CD14-positive monocyte (primary cell): ENCODE data around the gene CA10. TPM values are rescaled to one million over a fixed set of nuclear protein-coding genes. Genes with fewer than 3 reads are reported as not detected.

Experiments used
- DNase-seq, 3 donors: peaks; one replicate each; pipeline ENCODE4 v3.0.0-alpha.2; 2011 to 2022
- H2AFZ ChIP-seq: 2 replicates; pipeline ENCODE4 v1.6.0; 2012; ENCODE audit warnings: mild to moderate bottlenecking, low read depth, low read length, inconsistent platforms; ENCODE audit not compliant: insufficient read depth, poor library complexity, severe bottlenecking
- H3K27ac ChIP-seq, 2 donors: 1 replicate in 1 of 2; 2 replicates in 1 of 2; pipeline ENCODE4 v1.5.1; 2012 to 2013; ENCODE audit warnings: low read length in 2 of 2, control low read depth in 1 of 2, inconsistent platforms in 1 of 2, low read depth in 1 of 2, mild to moderate bottlenecking in 1 of 2
- H3K27me3 ChIP-seq, 2 donors: one replicate each; pipeline versions ENCODE4 v1.6.0 to v1.6.1; 2011 to 2013; ENCODE audit warnings: low read length in 2 of 2; ENCODE audit not compliant: control insufficient read depth in 2 of 2, insufficient read depth in 2 of 2
- H3K36me3 ChIP-seq, 2 donors: replicated peaks in 1 of 2; 1 replicate in 1 of 2; 2 replicates in 1 of 2; pipeline versions ENCODE4 v1.5.1 to v1.6.1; 2012 to 2013; ENCODE audit warnings: low read length in 2 of 2, control low read depth in 1 of 2, inconsistent platforms in 1 of 2, mild to moderate bottlenecking in 1 of 2; ENCODE audit not compliant: insufficient read depth in 2 of 2, control insufficient read depth in 1 of 2
- H3K4me1 ChIP-seq, 2 donors: 1 replicate in 1 of 2; 2 replicates in 1 of 2; pipeline versions ENCODE4 v1.5.1 to v1.6.1; 2012 to 2013; ENCODE audit warnings: low read length in 2 of 2, control low read depth in 1 of 2, inconsistent platforms in 1 of 2, mild to moderate bottlenecking in 1 of 2, moderate library complexity in 1 of 2; ENCODE audit not compliant: insufficient read depth in 2 of 2, control insufficient read depth in 1 of 2
- H3K4me2 ChIP-seq: replicated peaks from 2 replicates; pipeline ENCODE3; 2012; ENCODE audit warnings: low read length, moderate library complexity, mild to moderate bottlenecking; ENCODE audit not compliant: poor library complexity, severe bottlenecking; ENCODE audit errors: extremely low read depth
- H3K4me3 ChIP-seq, 3 experiments: fragments of 200-600 bp in 1 of 3; sonication (generic) in 1 of 3; replicated peaks in 1 of 3; 1 replicate in 2 of 3; 2 replicates in 1 of 3; pipeline ENCODE4 v1.5.1; 2011 to 2013; ENCODE audit warnings: low read length in 3 of 3, mild to moderate bottlenecking in 3 of 3, control low read depth in 2 of 3, low read depth in 2 of 3, inconsistent platforms in 1 of 3, moderate library complexity in 1 of 3
- H3K79me2 ChIP-seq: 2 replicates; pipeline ENCODE4 v1.6.0; 2012; ENCODE audit warnings: mild to moderate bottlenecking, control low read depth, inconsistent platforms, low read length, moderate library complexity; ENCODE audit not compliant: insufficient read depth
- H3K9ac ChIP-seq: 2 replicates; pipeline ENCODE4 v1.6.0; 2017; ENCODE audit warnings: low read length, mild to moderate bottlenecking; ENCODE audit not compliant: insufficient read depth, poor library complexity, severe bottlenecking
- H3K9me3 ChIP-seq, 2 donors: replicated peaks in 1 of 2; 1 replicate in 1 of 2; 2 replicates in 1 of 2; pipeline versions ENCODE4 v1.5.1 to v1.6.1; 2012 to 2013; ENCODE audit warnings: low read length in 2 of 2, control low read depth in 1 of 2; ENCODE audit not compliant: control insufficient read depth in 1 of 2, insufficient read depth in 1 of 2
- H4K20me1 ChIP-seq: 2 replicates; pipeline ENCODE4 v1.6.0; 2012; ENCODE audit warnings: mild to moderate bottlenecking, low read length, control low read depth, moderate library complexity; ENCODE audit not compliant: insufficient read depth
- H3K27ac Mint-ChIP-seq, 7 donors: one replicate each; pipeline ENCODE4 v1.8.0; 2020; ENCODE audit warnings: mild to moderate bottlenecking in 7 of 7, mixed read lengths in 7 of 7, moderate library complexity in 6 of 7, inconsistent platforms in 2 of 7
- H3K27me3 Mint-ChIP-seq, 3 donors: one replicate each; pipeline ENCODE4 v1.8.0; 2021 to 2022; ENCODE audit warnings: low read depth in 3 of 3, mild to moderate bottlenecking in 3 of 3, mixed read lengths in 3 of 3, moderate library complexity in 3 of 3, inconsistent platforms in 1 of 3
- H3K36me3 Mint-ChIP-seq, 2 donors: one replicate each; pipeline ENCODE4 v1.8.0; 2020; ENCODE audit warnings: mixed read lengths in 2 of 2, inconsistent platforms in 1 of 2, mild to moderate bottlenecking in 1 of 2
- H3K4me1 Mint-ChIP-seq: one replicate; pipeline ENCODE4 v1.8.0; 2020; ENCODE audit warnings: mild to moderate bottlenecking, mixed read lengths
- H3K4me3 Mint-ChIP-seq, 2 donors: one replicate each; pipeline ENCODE4 v1.8.0; 2020; ENCODE audit warnings: mild to moderate bottlenecking in 2 of 2, mixed read lengths in 2 of 2, moderate library complexity in 1 of 2
- H3K9me3 Mint-ChIP-seq, 7 donors: one replicate each; pipeline ENCODE4 v1.8.0; 2020 to 2022; ENCODE audit warnings: mixed read lengths in 7 of 7, mild to moderate bottlenecking in 6 of 7, moderate library complexity in 6 of 7, inconsistent platforms in 2 of 7
- CTCF ChIP-seq: fragments of 200-600 bp; IDR thresholded peaks from one replicate; pipeline ENCODE4 v1.8.0; 2022; ENCODE audit warnings: antibody characterized with exemption, mild to moderate bottlenecking
- WGBS: methylation state at CpG from one replicate; pipeline ENCODE4 v1.1.5; 2013; ENCODE audit warnings: missing lambda C conversion rate; ENCODE audit not compliant: insufficient coverage; 5-methylcytosine and 5-hydroxymethylcytosine counted together
- intact Hi-C, 2 donors: fragments of 100-400 bp; cut with micrococcal nuclease; formaldehyde crosslinking; loops; one replicate each; pipeline versions ENCODE4 v1.15.0 to v1.15.1; 2023
- polyA plus RNA-seq, 3 donors: library from polyadenylated mRNA; depleted of rRNA in 1 of 3; unstranded in 2 of 3; stranded (reverse) in 1 of 3; fragments of 300-500 nt in 2 of 3; fragments of >200 nt in 1 of 3; fragmentation: Illumina TruSeq in 2 of 3; gene quantifications; 1 replicate in 2 of 3; 2 replicates in 1 of 3; pipeline ENCODE4 v1.2.3, GENCODE V29; 2012 to 2021

The CA10 gene
- polyA plus RNA-seq, 3 donors, result not detected

DNA sequence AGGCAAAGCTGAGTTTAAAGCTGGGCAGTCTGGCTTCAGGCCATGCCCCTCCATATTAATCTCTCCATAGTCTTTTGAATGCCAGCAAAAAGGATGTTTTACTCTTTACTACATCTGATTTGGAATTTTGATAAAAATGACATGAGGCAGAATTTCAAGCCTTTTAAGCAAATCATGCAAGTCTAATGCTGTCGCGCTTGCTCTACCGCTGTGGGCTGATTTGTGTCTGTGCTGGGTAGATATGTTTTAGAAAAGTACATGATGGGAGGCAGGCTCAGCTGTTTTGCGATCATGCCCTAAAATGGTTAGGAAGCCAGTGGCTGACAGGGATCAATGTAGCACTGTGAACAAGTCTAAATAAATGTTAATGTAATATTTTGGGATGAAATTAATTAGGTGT, 311.9 kb downstream of the CA10 start:
- H3K27me3 ChIP-seq, result no peaks in the 10 kb centered on the region
- H3K36me3 ChIP-seq, result no peaks in the 10 kb centered on the region
- no peaks in the 10 kb centered on the region for H3K36me3 Mint-ChIP-seq
- DNase-seq, result no peak
- no peak overlapping the region for H3K9ac ChIP-seq
- H3K79me2 ChIP-seq, result no peaks in the 10 kb centered on the region
- H3K9me3 ChIP-seq, result no peaks in the 10 kb centered on the region
- no peaks in the 10 kb centered on the region for H4K20me1 ChIP-seq
- no peak overlapping the region for H3K27ac Mint-ChIP-seq
- H3K4me1 ChIP-seq, result no peaks in the 10 kb centered on the region
- no peak overlapping the region for H3K4me3 ChIP-seq
- H3K27ac ChIP-seq, result no peak overlapping the region
- no peaks in the 10 kb centered on the region for H3K4me1 Mint-ChIP-seq
- no peak overlapping the region for H2AFZ ChIP-seq
- intact Hi-C loops, result no loop called here
- WGBS, result 97% methylated on average over 3 of the region's 4 CpGs
- H3K9me3 Mint-ChIP-seq, result no peaks in the 10 kb centered on the region
- no peak overlapping the region for H3K4me2 ChIP-seq
- H3K27me3 Mint-ChIP-seq, result peaks cover 0 to 2% (median 1%) of the 10 kb centered on the region in 3 donors
- H3K4me3 Mint-ChIP-seq, result no peak overlapping the region
- TF ChIP-seq CTCF, result no peak

- Mint-ChIP-seq H3K36me3 (no peaks in the 10 kb centered on the region), H3K9me3 (no peaks in the 10 kb centered on the region), H3K4me3 (no peak overlapping the region), H3K4me1 (no peaks in the 10 kb centered on the region), H3K27me3 (peaks cover 1 to 2% (median 2%) of the 10 kb centered on the region in 3 donors), H3K27ac (peak overlapping the region in 1 of 7 donors; percentile 11)
- H2AFZ ChIP-seq, result no peak overlapping the region
- DNase-seq, result no peak
- H4K20me1 ChIP-seq, result no peaks in the 10 kb centered on the region
- no peaks in the 10 kb centered on the region for H3K4me1 ChIP-seq
- no peak overlapping the region for H3K9ac ChIP-seq
- H3K9me3 ChIP-seq, result no peaks in the 10 kb centered on the region
- WGBS, result 20% methylated on average over 1 of the region's 3 CpGs
- intact Hi-C loops, result no loop called here
- no peak overlapping the region for H3K4me3 ChIP-seq
- no peak for TF ChIP-seq CTCF
- H3K36me3 ChIP-seq, result no peaks in the 10 kb centered on the region
- H3K27ac ChIP-seq, result no peak overlapping the region
- H3K27me3 ChIP-seq, result no peaks in the 10 kb centered on the region
- H3K4me2 ChIP-seq, result no peak overlapping the region
- H3K79me2 ChIP-seq, result no peaks in the 10 kb centered on the region
These were observed 312.7 kb downstream of the CA10 start for GRCh38 chr17:51845776-51846175.
